K562 (cell line): ENCODE measurements around the gene MARCHF3. TPM values are rescaled to one million over a fixed set of nuclear protein-coding genes. Genes with fewer than 3 reads are reported as not detected.
A peak's percentile ranks its signal among the peaks of the same experiment; 100 is the strongest.

Source experiments
- C11orf30 ChIP-seq: fragments of 450-650 bp; IDR thresholded peaks from 2 replicates; pipeline ENCODE4 v1.6.1; 2016; ENCODE audit warnings: low read depth, mild to moderate bottlenecking
- CCAR2 ChIP-seq: fragments of 200-400 bp; formaldehyde crosslinking; IDR thresholded peaks from 2 replicates; pipeline ENCODE4 v1.6.1; 2017; ENCODE audit warnings: mild to moderate bottlenecking, low read depth, low read length
- CHD4 ChIP-seq: fragments of 200-600 bp; sonication (generic); IDR thresholded peaks from 3 replicates; pipeline ENCODE4 v1.6.1; 2012; ENCODE audit warnings: low read depth, mild to moderate bottlenecking, mixed read lengths, low read length, inconsistent platforms; ENCODE audit not compliant: insufficient read depth, insufficient replicate concordance, poor library complexity, severe bottlenecking
- CREB1 ChIP-seq, 2 experiments: sonication (generic) in 1 of 2; formaldehyde crosslinking in 1 of 2; IDR thresholded peaks; 2 replicates each; pipeline versions ENCODE4 v1.6.1 to v1.8.0; 2012 to 2022; ENCODE audit warnings: inconsistent platforms in 1 of 2, mild to moderate bottlenecking in 1 of 2, missing genetic modification reagents in 1 of 2, moderate library complexity in 1 of 2
- FOXJ3 ChIP-seq: sonication (generic); formaldehyde crosslinking; IDR thresholded peaks from 2 replicates; pipeline ENCODE4 v1.4.0; 2020; ENCODE audit warnings: mild to moderate bottlenecking, missing genetic modification reagents
- NCOA2 ChIP-seq, 2 experiments: fragments of 450-650 bp; IDR thresholded peaks; 2 replicates each; pipeline ENCODE4 v1.6.1; 2018; ENCODE audit warnings: mild to moderate bottlenecking in 2 of 2, moderate library complexity in 1 of 2; ENCODE audit not compliant: partially characterized antibody in 2 of 2
- NR2F6 ChIP-seq: fragments of 450-650 bp; formaldehyde crosslinking; IDR thresholded peaks from 2 replicates; pipeline ENCODE4 v1.4.0; 2020; ENCODE audit warnings: mild to moderate bottlenecking
- RBM14 ChIP-seq: fragments of 200-400 bp; formaldehyde crosslinking; IDR thresholded peaks from 2 replicates; pipeline ENCODE4 v1.6.1; 2018; ENCODE audit warnings: low read depth, mild to moderate bottlenecking, low read length, moderate library complexity, borderline replicate concordance; ENCODE audit not compliant: insufficient read depth
- RBM22 ChIP-seq: fragments of 200-400 bp; formaldehyde crosslinking; IDR thresholded peaks from 2 replicates; pipeline ENCODE4 v1.6.1; 2018; ENCODE audit warnings: low read length, low read depth; ENCODE audit not compliant: poor library complexity, severe bottlenecking
- TAF7 ChIP-seq: fragments of 450-650 bp; IDR thresholded peaks from 2 replicates; pipeline ENCODE4 v1.6.1; 2016; ENCODE audit warnings: missing genetic modification characterization, missing compliant biosample characterization
- ZKSCAN3 ChIP-seq: fragments of 250-450 bp; sonication (Bioruptor Pico); IDR thresholded peaks from 2 replicates; pipeline ENCODE4 v1.4.0; 2020
- ZNF121 ChIP-seq: sonication (generic); formaldehyde crosslinking; conservative IDR thresholded peaks from 2 replicates; pipeline ENCODE4 v1.8.0; 2022; ENCODE audit warnings: missing genetic modification reagents
- ZNF3 ChIP-seq: fragments of 250-450 bp; sonication (Bioruptor Pico); IDR thresholded peaks from 2 replicates; pipeline ENCODE4 v1.5.0; 2021; ENCODE audit warnings: mild to moderate bottlenecking, moderate library complexity
- ZNF586 ChIP-seq: fragments of 450-650 bp; formaldehyde crosslinking; conservative IDR thresholded peaks from 2 replicates; pipeline ENCODE4 v1.4.0; 2020; ENCODE audit warnings: mild to moderate bottlenecking, moderate library complexity
- ZNF639 ChIP-seq, 2 experiments: fragments of 200-800 bp in 1 of 2; sonication (Bioruptor generic) in 1 of 2; sonication (generic) in 1 of 2; formaldehyde crosslinking in 1 of 2; IDR thresholded peaks in 1 of 2; conservative IDR thresholded peaks in 1 of 2; 2 replicates each; pipeline versions ENCODE4 v1.5.0 to v1.6.1; 2016 to 2020; ENCODE audit warnings: missing compliant biosample characterization in 1 of 2, missing genetic modification characterization in 1 of 2, missing genetic modification reagents in 1 of 2
- ZNF780A ChIP-seq: fragments of 250-450 bp; sonication (Bioruptor Pico); IDR thresholded peaks from 2 replicates; pipeline ENCODE4 v1.5.0; 2021; ENCODE audit warnings: mild to moderate bottlenecking
- polyA plus RNA-seq, 8 experiments: library from polyadenylated mRNA; depleted of rRNA in 4 of 8; stranded (reverse) in 5 of 8; unstranded in 3 of 8; fragments of >200 nt; fragmentation: Nextera tagmentation in 2 of 8; fragmentation: Illumina TruSeq in 1 of 8; extraction: Ambion mirVana in 2 of 8; extraction: Trizol in 1 of 8; gene quantifications; 2 replicates each; pipeline versions ENCODE4 v1.2.1 to v1.2.3, GENCODE V29; 2011 to 2014; ENCODE audit warnings: inconsistent platforms in 1 of 8, missing spikeins in 1 of 8
- total RNA-seq, 7 experiments: library from RNA; depleted of rRNA in 6 of 7; stranded (reverse); fragments of >200 nt in 6 of 7; fragmentation: Illumina TruSeq in 2 of 7; extraction: Trizol in 2 of 7; gene quantifications; 2 replicates each; pipeline versions ENCODE4 v1.2.1 to v1.2.3, GENCODE V29; 2011 to 2021; ENCODE audit warnings: low replicate concordance in 1 of 7
- TF ChIP-seq, protein P1 (sequence below): fragments of 450-650 bp; formaldehyde crosslinking; IDR thresholded peaks from 2 replicates; pipeline ENCODE4 v1.4.0; 2022; ENCODE audit warnings: missing genetic modification characterization
- TF ChIP-seq, protein P2 (sequence below): fragments of 450-650 bp; formaldehyde crosslinking; IDR thresholded peaks from 2 replicates; pipeline ENCODE4 v1.4.0; 2020; ENCODE audit warnings: mild to moderate bottlenecking, moderate library complexity
- TF ChIP-seq, protein P3 (sequence below): fragments of 450-650 bp; IDR thresholded peaks from 2 replicates; pipeline ENCODE4 v1.6.1; 2014; ENCODE audit warnings: low read depth, mild to moderate bottlenecking, moderate library complexity, borderline replicate concordance

Gene MARCHF3
- total and polyA plus RNA-seq, 9 of the 15 experiments (the other 6 are each of a cell fraction or from before 2014, with no cell fraction given), result 5.6 to 37.4 (median 16.5) TPM

- TF ChIP-seq ZNF639 (CRISPR knock-in tag; conservative IDR thresholded peaks at IDR 0.05 in 1 of 2, IDR thresholded peaks at IDR 0.05 in 1 of 2), result no peak
- TF ChIP-seq NR2F6 (CRISPR knock-in tag), result no peak
- TF ChIP-seq ZNF586 (CRISPR knock-in tag), result no peak
- no peak for TF ChIP-seq RBM22
- TF ChIP-seq C11orf30, result no peak
- TF ChIP-seq, protein P1, sequence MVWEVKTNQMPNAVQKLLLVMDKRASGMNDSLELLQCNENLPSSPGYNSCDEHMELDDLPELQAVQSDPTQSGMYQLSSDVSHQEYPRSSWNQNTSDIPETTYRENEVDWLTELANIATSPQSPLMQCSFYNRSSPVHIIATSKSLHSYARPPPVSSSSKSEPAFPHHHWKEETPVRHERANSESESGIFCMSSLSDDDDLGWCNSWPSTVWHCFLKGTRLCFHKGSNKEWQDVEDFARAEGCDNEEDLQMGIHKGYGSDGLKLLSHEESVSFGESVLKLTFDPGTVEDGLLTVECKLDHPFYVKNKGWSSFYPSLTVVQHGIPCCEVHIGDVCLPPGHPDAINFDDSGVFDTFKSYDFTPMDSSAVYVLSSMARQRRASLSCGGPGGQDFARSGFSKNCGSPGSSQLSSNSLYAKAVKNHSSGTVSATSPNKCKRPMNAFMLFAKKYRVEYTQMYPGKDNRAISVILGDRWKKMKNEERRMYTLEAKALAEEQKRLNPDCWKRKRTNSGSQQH (CRISPR knock-in tag), result no peak
- no peak for TF ChIP-seq ZKSCAN3 (CRISPR knock-in tag)
- TF ChIP-seq, protein P2, sequence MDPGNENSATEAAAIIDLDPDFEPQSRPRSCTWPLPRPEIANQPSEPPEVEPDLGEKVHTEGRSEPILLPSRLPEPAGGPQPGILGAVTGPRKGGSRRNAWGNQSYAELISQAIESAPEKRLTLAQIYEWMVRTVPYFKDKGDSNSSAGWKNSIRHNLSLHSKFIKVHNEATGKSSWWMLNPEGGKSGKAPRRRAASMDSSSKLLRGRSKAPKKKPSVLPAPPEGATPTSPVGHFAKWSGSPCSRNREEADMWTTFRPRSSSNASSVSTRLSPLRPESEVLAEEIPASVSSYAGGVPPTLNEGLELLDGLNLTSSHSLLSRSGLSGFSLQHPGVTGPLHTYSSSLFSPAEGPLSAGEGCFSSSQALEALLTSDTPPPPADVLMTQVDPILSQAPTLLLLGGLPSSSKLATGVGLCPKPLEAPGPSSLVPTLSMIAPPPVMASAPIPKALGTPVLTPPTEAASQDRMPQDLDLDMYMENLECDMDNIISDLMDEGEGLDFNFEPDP, result no peak
- TF ChIP-seq CHD4, result no peak
- TF ChIP-seq, protein P3, sequence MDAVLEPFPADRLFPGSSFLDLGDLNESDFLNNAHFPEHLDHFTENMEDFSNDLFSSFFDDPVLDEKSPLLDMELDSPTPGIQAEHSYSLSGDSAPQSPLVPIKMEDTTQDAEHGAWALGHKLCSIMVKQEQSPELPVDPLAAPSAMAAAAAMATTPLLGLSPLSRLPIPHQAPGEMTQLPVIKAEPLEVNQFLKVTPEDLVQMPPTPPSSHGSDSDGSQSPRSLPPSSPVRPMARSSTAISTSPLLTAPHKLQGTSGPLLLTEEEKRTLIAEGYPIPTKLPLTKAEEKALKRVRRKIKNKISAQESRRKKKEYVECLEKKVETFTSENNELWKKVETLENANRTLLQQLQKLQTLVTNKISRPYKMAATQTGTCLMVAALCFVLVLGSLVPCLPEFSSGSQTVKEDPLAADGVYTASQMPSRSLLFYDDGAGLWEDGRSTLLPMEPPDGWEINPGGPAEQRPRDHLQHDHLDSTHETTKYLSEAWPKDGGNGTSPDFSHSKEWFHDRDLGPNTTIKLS, result peak; percentile 92
- no peak for TF ChIP-seq RBM14
- TF ChIP-seq ZNF3 (CRISPR knock-in tag), result no peak
- no peak for TF ChIP-seq CREB1 (IDR thresholded peaks at IDR 0.05)
- TF ChIP-seq CREB1 (CRISPR knock-in tag; IDR thresholded peaks at IDR 0.05), result no peak
- TF ChIP-seq FOXJ3, result no peak
- no peak for TF ChIP-seq ZNF780A (CRISPR knock-in tag)
- no peak for TF ChIP-seq CCAR2
- no peak for TF ChIP-seq ZNF121
- no peak for TF ChIP-seq TAF7 (tag)
- no peak for TF ChIP-seq NCOA2 (IDR thresholded peaks at IDR 0.05; ENCODE audit: partially characterized antibody in 2 of 2)
Measured at GRCh38 chr5:126864042-126864688, 166.2 kb downstream of the MARCHF3 start (continued).
